ENCODE results near the gene NDUFA12. TPM values are rescaled to one million over a fixed set of nuclear protein-coding genes. Genes with fewer than 3 reads are reported as not detected.

The NDUFA12 gene
- total and polyA plus RNA-seq, 2 donors: 119 to 136 TPM

GRCh38 chr12:94961256-94961824, 42.2 kb downstream of the NDUFA12 start:
- no peaks in the 10 kb centered on the region for H3K4me1 ChIP-seq (ENCODE audit: control insufficient read depth in 2 of 2, insufficient read depth in 2 of 2, low read length in 2 of 2)

GRCh38 chr12:94957006-94957405, 46.5 kb downstream of the NDUFA12 start:
- no peaks in the 10 kb centered on the region for H3K9me3 ChIP-seq (ENCODE audit: control insufficient read depth in 2 of 2, insufficient read depth in 1 of 2, low read length in 1 of 2)
- no peak overlapping the region for H3K27ac ChIP-seq (ENCODE audit: low read depth in 1 of 2, low read length in 1 of 2)
- H3K4me1 ChIP-seq (ENCODE audit: control insufficient read depth in 2 of 2, insufficient read depth in 2 of 2, low read length in 2 of 2): no peaks in the 10 kb centered on the region
- H3K27me3 ChIP-seq (ENCODE audit: control insufficient read depth in 2 of 2, insufficient read depth in 1 of 2, low read length in 1 of 2): peaks cover 0 to 2% of the 10 kb centered on the region in 2 donors
- H3K4me3 ChIP-seq (ENCODE audit: low read length in 2 of 2): no peak overlapping the region
- no peak for DNase-seq (ENCODE audit: low read depth in 6 of 9, low spot score in 9 of 9)
- no peaks in the 10 kb centered on the region for H3K36me3 ChIP-seq (ENCODE audit: control insufficient read depth in 2 of 2, insufficient read depth in 2 of 2, low read length in 1 of 2)

More at GRCh38 chr12:94961256-94961824, 42.2 kb downstream of the NDUFA12 start:
- H3K9me3 ChIP-seq (ENCODE audit: control insufficient read depth in 2 of 2, insufficient read depth in 1 of 2, low read length in 1 of 2): no peaks in the 10 kb centered on the region
- H3K27me3 ChIP-seq (ENCODE audit: control insufficient read depth in 2 of 2, insufficient read depth in 1 of 2, low read length in 1 of 2): peaks cover 0 to 2% of the 10 kb centered on the region in 2 donors
- no peak overlapping the region for H3K4me3 ChIP-seq (ENCODE audit: low read length in 2 of 2)
- H3K36me3 ChIP-seq (ENCODE audit: control insufficient read depth in 2 of 2, insufficient read depth in 2 of 2, low read length in 1 of 2): no peaks in the 10 kb centered on the region
- no peak overlapping the region for H3K27ac ChIP-seq (ENCODE audit: low read depth in 1 of 2, low read length in 1 of 2)
- DNase-seq (ENCODE audit: low read depth in 6 of 9, low spot score in 9 of 9): no peak

DNA sequence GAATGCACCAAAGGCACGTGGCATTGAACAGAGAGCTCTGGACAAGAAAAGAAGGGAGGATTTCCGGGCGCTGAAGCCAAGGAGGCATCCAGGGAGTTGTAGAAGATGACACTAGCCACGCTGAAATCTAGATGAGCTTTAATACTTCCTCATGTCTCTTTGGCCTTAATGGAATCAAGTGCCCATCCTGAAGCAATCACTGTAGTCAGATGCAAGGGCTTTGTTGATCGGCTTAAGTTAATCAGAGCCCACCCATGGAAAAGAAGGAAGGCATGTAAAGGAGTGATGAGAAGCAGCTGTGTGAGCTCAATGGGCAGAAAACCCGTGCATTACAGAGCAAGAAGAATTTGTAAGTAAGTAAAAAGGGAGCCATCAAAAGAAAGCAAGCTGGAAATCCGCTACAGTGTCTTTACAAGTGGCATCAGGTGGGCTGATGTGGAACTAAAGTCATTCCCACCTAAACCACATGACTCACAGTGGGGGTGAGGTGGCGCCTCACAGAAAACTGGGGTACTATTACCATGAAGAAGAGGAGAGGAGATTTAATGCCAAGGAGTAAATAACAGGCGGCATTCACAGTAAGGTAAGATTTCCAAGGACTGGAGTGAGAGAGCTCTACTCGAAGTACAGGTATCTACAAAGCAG, 48.4 kb downstream of the NDUFA12 start:
- no peaks in the 10 kb centered on the region for H3K36me3 ChIP-seq (ENCODE audit: control insufficient read depth in 2 of 2, insufficient read depth in 2 of 2, low read length in 1 of 2)

GRCh38 chr12:94954029-94954685, 49.3 kb downstream of the NDUFA12 start:
- DNase-seq (ENCODE audit: low read depth in 6 of 9, low spot score in 9 of 9): no peak
- Histone ChIP-seq H3K9me3 (ENCODE audit: control insufficient read depth in 2 of 2, insufficient read depth in 1 of 2, low read length in 1 of 2) (no peaks in the 10 kb centered on the region), H3K36me3 (ENCODE audit: control insufficient read depth in 2 of 2, insufficient read depth in 2 of 2, low read length in 1 of 2) (no peaks in the 10 kb centered on the region), H3K4me3 (ENCODE audit: low read length in 2 of 2) (no peak overlapping the region), H3K4me1 (ENCODE audit: control insufficient read depth in 2 of 2, insufficient read depth in 2 of 2, low read length in 2 of 2) (no peaks in the 10 kb centered on the region), H3K27me3 (ENCODE audit: control insufficient read depth in 2 of 2, insufficient read depth in 1 of 2, low read length in 1 of 2) (peaks cover 0 to 2% of the 10 kb centered on the region in 2 donors), H3K27ac (ENCODE audit: low read depth in 1 of 2, low read length in 1 of 2) (no peak overlapping the region)
- WGBS: 91% methylated on average over 1 of the region's 1 CpG

More for the DNA sequence above, 48.4 kb downstream of the NDUFA12 start:
- Histone ChIP-seq H3K27me3 (ENCODE audit: control insufficient read depth in 2 of 2, insufficient read depth in 1 of 2, low read length in 1 of 2) (peaks cover 0 to 2% of the 10 kb centered on the region in 2 donors), H3K27ac (ENCODE audit: low read depth in 1 of 2, low read length in 1 of 2) (no peak overlapping the region), H3K4me3 (ENCODE audit: low read length in 2 of 2) (no peak overlapping the region), H3K9me3 (ENCODE audit: control insufficient read depth in 2 of 2, insufficient read depth in 1 of 2, low read length in 1 of 2) (no peaks in the 10 kb centered on the region), H3K4me1 (ENCODE audit: control insufficient read depth in 2 of 2, insufficient read depth in 2 of 2, low read length in 2 of 2) (no peaks in the 10 kb centered on the region)
- DNase-seq (ENCODE audit: low read depth in 6 of 9, low spot score in 9 of 9): no peak
- 80% methylated on average over 10 of the region's 10 CpGs for whole genome bisulfite sequencing

DNA sequence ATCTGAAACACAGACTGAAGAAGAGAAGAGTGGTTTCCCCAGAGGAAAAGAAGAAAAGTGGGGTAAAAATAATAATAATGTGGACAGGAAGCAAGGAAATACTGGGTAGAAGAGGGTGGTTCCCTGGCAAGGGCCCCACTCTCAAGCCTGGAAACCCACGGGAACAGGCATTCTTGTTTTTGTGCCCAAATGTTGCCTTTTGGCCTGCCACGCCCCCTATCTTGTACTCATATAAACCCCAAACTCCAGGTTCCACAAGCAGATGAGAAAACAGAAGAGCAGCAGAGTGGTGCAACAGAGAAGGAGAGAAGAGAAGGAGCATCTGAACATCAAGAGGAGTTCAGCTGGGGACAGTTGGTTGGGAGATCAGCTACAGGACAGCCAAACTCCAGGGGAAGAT, 51.2 kb downstream of the NDUFA12 start:
- 97% methylated on average over 2 of the region's 2 CpGs for WGBS
- no peaks in the 10 kb centered on the region for H3K4me1 ChIP-seq (ENCODE audit: control insufficient read depth in 2 of 2, insufficient read depth in 2 of 2, low read length in 2 of 2)
- H3K4me3 ChIP-seq (ENCODE audit: low read length in 2 of 2): no peak overlapping the region
- no peaks in the 10 kb centered on the region for H3K9me3 ChIP-seq (ENCODE audit: control insufficient read depth in 2 of 2, insufficient read depth in 1 of 2, low read length in 1 of 2)
- DNase-seq (ENCODE audit: low read depth in 6 of 9, low spot score in 9 of 9): no peak
- peaks cover 0 to 2% of the 10 kb centered on the region in 2 donors for H3K27me3 ChIP-seq (ENCODE audit: control insufficient read depth in 2 of 2, insufficient read depth in 1 of 2, low read length in 1 of 2)
- no peak overlapping the region for H3K27ac ChIP-seq (ENCODE audit: low read depth in 1 of 2, low read length in 1 of 2)
- no peaks in the 10 kb centered on the region for H3K36me3 ChIP-seq (ENCODE audit: control insufficient read depth in 2 of 2, insufficient read depth in 2 of 2, low read length in 1 of 2)

DNA sequence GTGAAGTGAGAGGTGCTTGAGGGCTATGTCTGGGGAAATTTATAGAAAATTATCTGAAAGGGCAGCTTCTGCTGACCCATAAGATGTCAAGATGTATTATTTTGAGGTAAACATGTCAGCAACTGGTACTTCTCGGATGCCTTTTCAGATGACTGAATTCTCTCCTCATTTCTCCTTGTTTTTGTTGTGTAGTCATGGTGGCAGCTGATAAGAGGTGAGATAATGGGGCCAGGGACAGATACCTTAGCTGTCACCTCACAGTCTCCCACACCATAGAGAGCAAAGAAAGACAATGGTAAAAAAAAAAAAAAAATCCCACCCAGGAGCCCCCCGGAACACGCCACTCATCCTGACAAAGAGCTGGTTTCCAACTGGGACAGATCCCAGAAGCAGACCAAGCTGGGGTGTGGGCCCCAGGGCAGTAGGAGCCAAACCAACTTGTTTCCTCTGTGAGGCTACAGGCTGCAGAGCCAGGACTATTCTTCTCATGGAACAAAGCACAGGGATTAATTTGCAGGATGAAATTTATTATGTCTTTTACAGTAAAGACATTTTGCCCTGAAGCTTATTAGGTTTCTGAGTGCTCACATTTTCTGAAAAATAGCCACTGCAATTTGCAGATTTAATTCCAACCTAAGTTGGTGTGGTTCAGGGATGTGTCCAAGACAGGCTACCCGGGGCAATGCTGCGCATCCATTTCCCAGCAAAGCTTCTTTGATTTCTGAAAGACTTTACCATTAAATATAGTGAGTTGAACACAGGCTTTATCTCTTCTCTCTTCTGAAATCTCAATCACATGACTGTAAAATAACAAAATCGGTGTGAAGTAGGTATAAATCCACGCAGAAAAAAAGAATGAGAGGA, 52.2 kb downstream of the NDUFA12 start:
- H3K27me3 ChIP-seq (ENCODE audit: control insufficient read depth in 2 of 2, insufficient read depth in 1 of 2, low read length in 1 of 2): no peaks in the 10 kb centered on the region
- no peak for DNase-seq (ENCODE audit: low read depth in 6 of 9, low spot score in 9 of 9)
- H3K27ac ChIP-seq (ENCODE audit: low read depth in 1 of 2, low read length in 1 of 2): no peak overlapping the region
- no peaks in the 10 kb centered on the region for H3K9me3 ChIP-seq (ENCODE audit: control insufficient read depth in 2 of 2, insufficient read depth in 1 of 2, low read length in 1 of 2)
- H3K36me3 ChIP-seq (ENCODE audit: control insufficient read depth in 2 of 2, insufficient read depth in 2 of 2, low read length in 1 of 2): no peaks in the 10 kb centered on the region
- H3K4me3 ChIP-seq (ENCODE audit: low read length in 2 of 2): no peak overlapping the region
- WGBS: 96% methylated on average over 7 of the region's 7 CpGs
- H3K4me1 ChIP-seq (ENCODE audit: control insufficient read depth in 2 of 2, insufficient read depth in 2 of 2, low read length in 2 of 2): no peaks in the 10 kb centered on the region

GRCh38 chr12:94948232-94948810, 55.2 kb downstream of the NDUFA12 start:
- no peaks in the 10 kb centered on the region for H3K9me3 ChIP-seq (ENCODE audit: control insufficient read depth in 2 of 2, insufficient read depth in 1 of 2, low read length in 1 of 2)
- no peaks in the 10 kb centered on the region for H3K4me1 ChIP-seq (ENCODE audit: control insufficient read depth in 2 of 2, insufficient read depth in 2 of 2, low read length in 2 of 2)
- no peaks in the 10 kb centered on the region for H3K36me3 ChIP-seq (ENCODE audit: control insufficient read depth in 2 of 2, insufficient read depth in 2 of 2, low read length in 1 of 2)
- H3K27me3 ChIP-seq (ENCODE audit: control insufficient read depth in 2 of 2, insufficient read depth in 1 of 2, low read length in 1 of 2): no peaks in the 10 kb centered on the region
- H3K27ac ChIP-seq (ENCODE audit: low read depth in 1 of 2, low read length in 1 of 2): no peak overlapping the region
- DNase-seq (ENCODE audit: low read depth in 6 of 9, low spot score in 9 of 9): no peak
- 82% methylated on average over 6 of the region's 6 CpGs for WGBS
- no peak overlapping the region for H3K4me3 ChIP-seq (ENCODE audit: low read length in 2 of 2)

GRCh38 chr12:94942663-94943062, 60.8 kb downstream of the NDUFA12 start:
- H3K4me3 ChIP-seq (ENCODE audit: low read length in 2 of 2): no peak overlapping the region
- 75% methylated on average over 3 of the region's 3 CpGs for WGBS
- no peaks in the 10 kb centered on the region for H3K36me3 ChIP-seq (ENCODE audit: control insufficient read depth in 2 of 2, insufficient read depth in 2 of 2, low read length in 1 of 2)
- H3K4me1 ChIP-seq (ENCODE audit: control insufficient read depth in 2 of 2, insufficient read depth in 2 of 2, low read length in 2 of 2): peaks cover 0 to 3% of the 10 kb centered on the region in 2 donors
- no peak overlapping the region for H3K27ac ChIP-seq (ENCODE audit: low read depth in 1 of 2, low read length in 1 of 2)
- DNase-seq (ENCODE audit: low read depth in 6 of 9, low spot score in 9 of 9): no peak
- H3K27me3 ChIP-seq (ENCODE audit: control insufficient read depth in 2 of 2, insufficient read depth in 1 of 2, low read length in 1 of 2): no peaks in the 10 kb centered on the region
- H3K9me3 ChIP-seq (ENCODE audit: control insufficient read depth in 2 of 2, insufficient read depth in 1 of 2, low read length in 1 of 2): no peaks in the 10 kb centered on the region
